Mucosa of stomach (tissue), 1 donor: Measurements from ENCODE around the gene LAMB1.
"Not testable (repeated sequence)": the region's sequence is repeated elsewhere in the genome, so short reads cannot be mapped to it uniquely, and the experiment has no call there.

ENCODE experiments used
- H3K27me3 ChIP-seq: one replicate; pipeline ENCODE4 v1.7.0; 2013; ENCODE audit warnings: mild to moderate bottlenecking, low read length; ENCODE audit not compliant: control insufficient read depth, insufficient read depth
- H3K36me3 ChIP-seq: one replicate; pipeline ENCODE4 v1.7.0; 2013; ENCODE audit warnings: low read length; ENCODE audit not compliant: control insufficient read depth, insufficient read depth
- H3K4me1 ChIP-seq: one replicate; pipeline ENCODE4 v1.7.0; 2013; ENCODE audit warnings: mild to moderate bottlenecking, low read length; ENCODE audit not compliant: control insufficient read depth, insufficient read depth
- H3K4me3 ChIP-seq: one replicate; pipeline ENCODE4 v1.7.0; 2013; ENCODE audit warnings: low read length
- H3K9ac ChIP-seq: one replicate; pipeline ENCODE4 v1.7.0; 2013; ENCODE audit warnings: mild to moderate bottlenecking, low read length, moderate library complexity
- H3K9me3 ChIP-seq: one replicate; pipeline ENCODE4 v1.7.0; 2013; ENCODE audit warnings: mild to moderate bottlenecking, low read length, moderate library complexity; ENCODE audit not compliant: control insufficient read depth
- donor health status: Pancreatic carcinoma.

Gene LAMB1

DNA sequence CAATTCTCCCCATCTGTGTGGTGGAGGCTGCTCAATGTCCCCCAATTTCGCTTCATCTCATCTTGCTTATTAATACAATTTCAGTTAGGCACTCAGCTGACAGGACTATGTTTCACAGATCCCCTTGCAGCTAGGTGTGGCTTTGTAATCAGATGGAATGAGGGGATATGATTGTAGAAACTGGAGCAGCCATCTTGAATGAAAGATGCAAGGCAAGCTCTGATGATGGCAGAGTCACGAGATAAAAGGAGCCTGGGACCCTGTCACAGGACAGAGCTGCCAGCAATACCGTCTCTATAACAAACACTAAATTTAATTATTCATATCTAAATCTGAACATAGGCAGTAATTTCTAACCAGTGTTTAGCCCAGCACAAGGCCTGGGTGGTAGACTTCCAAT is 113.0 kb downstream of the LAMB1 start:
- H3K4me1 ChIP-seq: peaks cover 11% of the 10 kb centered on the region
- H3K36me3 ChIP-seq: no peaks in the 10 kb centered on the region
- H3K9me3 ChIP-seq: no peaks in the 10 kb centered on the region
- no peak overlapping the region for H3K9ac ChIP-seq
- H3K27me3 ChIP-seq: no peaks in the 10 kb centered on the region
- H3K4me3 ChIP-seq: peak overlapping the region; percentile 71

DNA sequence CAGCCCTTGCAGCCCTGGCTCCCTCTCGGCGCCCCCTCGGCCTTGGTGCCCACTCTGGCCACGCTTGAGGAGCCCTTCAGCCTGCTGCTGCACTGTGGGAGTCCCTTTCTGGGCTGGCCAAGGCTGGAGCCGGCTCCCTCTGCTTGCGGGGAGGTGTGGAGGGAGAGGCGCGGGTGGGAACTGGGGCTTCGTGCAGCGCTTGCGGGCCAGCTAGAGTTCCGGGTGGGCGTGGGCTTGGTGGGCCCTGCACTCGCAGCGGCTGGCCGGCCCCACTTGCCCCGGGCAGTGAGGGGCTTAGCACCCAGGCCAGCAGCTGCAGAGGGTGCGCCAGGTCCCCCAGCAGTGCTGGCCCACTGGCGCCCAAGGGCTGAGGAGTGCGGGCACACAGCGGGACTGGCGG is 115.1 kb downstream of the LAMB1 start:
- not testable (repeated sequence) for H3K9ac ChIP-seq, H3K4me1 ChIP-seq, H3K4me3 ChIP-seq, H3K36me3 ChIP-seq, H3K9me3 ChIP-seq, H3K27me3 ChIP-seq

DNA sequence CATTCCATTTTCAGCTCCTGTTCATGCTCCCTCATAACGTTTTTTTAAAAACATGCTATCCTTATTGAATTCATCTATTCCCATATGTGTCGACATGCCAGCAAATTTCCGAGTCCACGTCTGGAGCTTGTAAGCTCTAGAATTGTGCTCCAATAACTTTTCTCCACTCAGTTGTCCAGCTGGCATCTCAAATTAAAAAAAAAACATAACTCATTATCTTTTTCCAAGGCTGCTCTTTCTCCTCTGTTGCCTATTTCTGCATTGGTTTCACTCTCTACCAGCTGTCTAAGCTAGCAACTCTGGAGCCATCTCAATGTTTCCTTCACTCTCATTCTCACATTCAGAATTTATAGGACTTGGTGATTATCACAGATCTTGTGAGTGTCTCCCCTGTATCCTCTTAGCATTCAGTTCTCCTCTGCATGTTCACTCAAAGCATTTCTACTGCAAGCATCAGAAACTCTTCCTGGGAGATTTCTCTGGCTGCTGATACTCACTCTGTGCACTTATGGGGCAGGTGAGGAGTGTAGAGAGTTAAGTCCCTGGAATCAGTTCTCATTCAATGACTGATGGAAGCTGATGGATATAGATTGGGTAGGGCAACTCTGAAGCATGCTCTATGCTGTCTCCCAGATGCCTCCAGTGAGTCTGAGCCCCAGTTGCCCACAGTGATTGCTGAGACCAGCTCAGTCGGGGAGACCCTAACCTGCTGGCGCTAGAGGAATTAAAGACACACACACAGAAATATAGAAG is 118.7 kb downstream of the LAMB1 start:
- no peaks in the 10 kb centered on the region for H3K9me3 ChIP-seq
- H3K4me1 ChIP-seq: no peaks in the 10 kb centered on the region
- H3K9ac ChIP-seq: no peak overlapping the region

DNA sequence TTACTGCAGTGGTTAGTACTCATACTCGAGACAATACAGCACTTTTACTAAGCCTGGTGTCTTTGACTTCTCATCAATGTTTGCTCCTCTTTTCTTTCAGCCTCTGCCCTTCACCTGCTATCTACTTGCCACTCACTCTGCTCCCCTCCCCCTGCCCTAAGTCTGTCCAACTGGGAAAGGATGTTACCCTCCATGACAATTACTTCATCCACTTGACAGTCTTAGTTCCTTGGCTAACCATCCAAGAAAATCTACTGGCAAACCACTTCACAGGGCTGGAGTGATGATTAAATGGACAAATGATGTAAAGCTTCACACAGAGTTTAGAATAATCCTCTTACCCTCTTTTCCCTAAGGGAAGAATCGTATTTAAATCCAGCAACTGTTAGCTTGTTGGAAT is 120.2 kb downstream of the LAMB1 start:
- no peaks in the 10 kb centered on the region for H3K4me1 ChIP-seq

More for the DNA sequence above, 118.7 kb downstream of the LAMB1 start:
- Histone ChIP-seq H3K36me3 (no peaks in the 10 kb centered on the region), H3K4me3 (no peak overlapping the region), H3K27me3 (no peaks in the 10 kb centered on the region)

DNA sequence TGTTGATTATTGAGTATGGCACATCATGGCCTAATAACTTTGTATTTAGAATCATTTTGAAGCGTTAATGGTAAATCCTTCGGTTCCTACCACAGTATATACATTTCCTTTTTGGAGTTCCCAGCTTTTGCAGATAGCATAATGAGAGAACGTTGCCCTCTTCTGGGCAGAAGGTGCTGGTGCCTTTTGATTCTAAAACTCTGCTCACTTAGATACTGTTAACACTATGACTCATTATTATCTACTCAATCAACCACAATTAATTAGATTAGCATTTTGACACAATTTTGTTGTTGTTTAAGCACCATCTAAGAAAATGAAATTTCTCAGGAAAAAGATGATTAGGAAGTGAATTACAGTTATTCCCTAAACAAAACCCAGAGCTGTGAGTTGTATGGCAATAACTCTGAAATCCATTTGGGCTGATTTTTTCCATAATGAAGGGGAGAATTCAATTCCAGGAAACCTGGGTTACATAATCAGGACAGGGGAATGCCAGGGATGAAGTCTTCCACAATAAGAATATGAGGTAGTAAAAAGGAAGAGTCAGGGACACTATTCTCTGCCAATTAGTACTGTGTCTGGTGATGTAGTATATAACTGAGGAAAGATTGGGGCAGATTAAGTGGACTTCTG is 123.4 kb downstream of the LAMB1 start:
- no peaks in the 10 kb centered on the region for H3K36me3 ChIP-seq
- no peaks in the 10 kb centered on the region for H3K9me3 ChIP-seq
- H3K4me3 ChIP-seq: no peak overlapping the region
- H3K27me3 ChIP-seq: no peaks in the 10 kb centered on the region
- H3K9ac ChIP-seq: no peak overlapping the region
- no peaks in the 10 kb centered on the region for H3K4me1 ChIP-seq

More for the DNA sequence above, 120.2 kb downstream of the LAMB1 start:
- no peaks in the 10 kb centered on the region for H3K27me3 ChIP-seq
- H3K4me3 ChIP-seq: no peak overlapping the region
- H3K9ac ChIP-seq: no peak overlapping the region
- no peaks in the 10 kb centered on the region for H3K9me3 ChIP-seq
- no peaks in the 10 kb centered on the region for H3K36me3 ChIP-seq

DNA sequence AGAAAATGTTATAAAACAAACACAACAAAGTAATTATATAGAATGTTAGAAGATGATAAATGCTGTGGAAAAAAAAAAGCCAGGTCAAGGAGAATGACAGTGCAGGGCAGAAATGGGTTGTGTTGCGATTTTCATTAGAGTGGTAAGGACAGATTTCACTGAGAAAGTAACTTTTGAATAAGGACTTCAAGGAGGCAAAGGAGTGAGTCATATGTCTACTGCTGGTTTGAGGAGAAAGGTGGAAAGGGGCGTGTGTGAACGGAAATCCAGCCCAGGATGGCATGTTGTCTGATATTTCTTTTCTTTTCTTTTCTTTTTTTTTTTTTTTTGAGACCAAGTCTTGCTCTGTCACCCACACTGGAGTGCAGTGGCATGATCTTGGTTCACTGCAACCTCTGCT is 124.3 kb downstream of the LAMB1 start:
- Histone ChIP-seq H3K9ac (no peak overlapping the region), H3K27me3 (no peaks in the 10 kb centered on the region), H3K4me1 (no peaks in the 10 kb centered on the region), H3K36me3 (no peaks in the 10 kb centered on the region), H3K4me3 (no peak overlapping the region), H3K9me3 (no peaks in the 10 kb centered on the region)

DNA sequence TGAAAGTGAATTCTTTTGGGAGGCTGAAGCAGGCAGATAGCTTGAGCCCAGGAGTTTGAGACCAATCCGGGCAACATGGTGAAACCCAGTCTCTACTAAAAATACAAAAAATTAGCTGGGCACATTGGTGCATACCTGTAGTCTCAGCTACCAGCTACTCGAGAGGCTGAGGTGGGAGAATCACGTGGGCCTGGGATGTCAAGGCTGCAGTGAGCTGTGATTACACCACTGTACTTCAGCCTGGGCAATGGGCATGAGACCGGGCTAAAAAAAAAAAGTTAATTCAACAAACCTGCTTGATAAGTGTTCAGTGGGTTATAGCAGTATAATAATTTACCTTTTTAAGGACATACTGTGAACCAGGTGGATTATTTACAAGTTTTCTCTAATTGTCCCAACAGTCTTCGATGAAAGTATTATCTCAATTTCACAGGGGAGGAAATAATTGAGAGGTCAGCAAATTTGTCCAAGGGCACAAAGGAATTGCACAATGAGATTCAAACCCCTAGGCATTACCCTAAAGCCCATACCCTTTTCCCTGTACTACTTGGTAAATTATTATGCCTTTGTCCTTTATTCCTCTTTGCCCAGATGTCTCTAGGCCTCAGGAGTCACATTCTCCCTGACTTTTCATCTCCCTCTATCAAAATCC is 125.1 kb downstream of the LAMB1 start:
- Histone ChIP-seq H3K9me3 (no peaks in the 10 kb centered on the region), H3K9ac (no peak overlapping the region), H3K4me3 (no peak overlapping the region), H3K27me3 (no peaks in the 10 kb centered on the region), H3K36me3 (no peaks in the 10 kb centered on the region), H3K4me1 (no peaks in the 10 kb centered on the region)

DNA sequence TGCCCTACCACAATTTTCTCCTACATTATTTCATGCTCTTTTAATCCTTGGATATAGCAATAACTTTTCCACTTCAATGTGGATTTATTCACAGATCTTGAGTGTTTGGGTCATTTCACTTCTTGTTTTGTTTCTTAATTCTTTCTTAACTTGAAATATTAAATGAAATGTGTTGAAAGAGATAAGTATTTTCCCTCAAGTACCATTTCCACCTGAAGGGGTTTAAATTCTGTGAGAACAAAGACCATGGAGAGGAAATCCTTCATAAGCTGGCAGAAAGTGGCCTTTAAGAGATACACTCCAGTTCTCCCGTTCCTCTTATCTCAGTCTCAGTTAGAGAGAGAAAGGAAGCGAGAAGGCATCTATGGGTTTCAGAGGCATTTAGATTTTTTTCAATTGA is 126.0 kb downstream of the LAMB1 start:
- no peaks in the 10 kb centered on the region for H3K36me3 ChIP-seq
- no peak overlapping the region for H3K9ac ChIP-seq
- no peaks in the 10 kb centered on the region for H3K27me3 ChIP-seq
- H3K9me3 ChIP-seq: no peaks in the 10 kb centered on the region
- H3K4me1 ChIP-seq: no peaks in the 10 kb centered on the region
- no peak overlapping the region for H3K4me3 ChIP-seq

DNA sequence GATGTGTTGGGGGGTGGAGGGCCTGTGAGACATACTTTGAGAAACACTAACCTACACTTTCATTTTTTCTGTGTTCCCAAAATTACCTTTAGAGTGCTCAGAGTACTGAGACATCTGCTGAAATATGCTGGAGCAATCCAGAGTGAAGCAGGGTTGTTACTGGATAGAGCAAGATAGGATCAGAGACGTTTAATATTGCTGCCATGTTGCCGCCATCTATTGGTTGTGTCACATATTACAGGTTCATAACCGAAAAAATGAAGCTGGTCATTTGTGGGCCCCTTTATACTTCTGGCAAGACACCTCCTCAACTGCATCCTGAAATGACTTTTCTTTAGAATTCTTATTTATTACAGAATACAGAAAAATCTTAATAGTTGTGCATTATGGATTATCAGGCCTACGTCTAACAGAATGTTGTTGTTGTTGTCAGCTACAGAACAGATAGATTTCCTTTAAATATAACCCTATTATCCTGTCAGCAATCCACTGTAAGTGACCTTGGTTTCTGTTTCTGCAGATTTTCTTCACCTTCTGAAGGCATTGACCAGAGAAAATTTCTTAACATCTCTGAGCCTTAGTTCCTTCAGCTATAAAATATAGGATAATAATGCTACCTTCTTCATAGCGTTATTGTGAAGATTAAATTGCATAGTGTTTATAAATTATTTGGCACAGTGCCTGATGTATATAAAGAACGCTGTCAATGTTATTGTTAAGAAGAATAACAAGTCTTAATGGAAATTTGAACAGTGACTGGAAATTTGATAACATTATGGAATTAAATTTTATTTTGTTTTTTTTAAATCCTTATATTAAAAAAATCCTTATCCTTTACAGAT is 128.1 kb downstream of the LAMB1 start:
- no peak overlapping the region for H3K9ac ChIP-seq

DNA sequence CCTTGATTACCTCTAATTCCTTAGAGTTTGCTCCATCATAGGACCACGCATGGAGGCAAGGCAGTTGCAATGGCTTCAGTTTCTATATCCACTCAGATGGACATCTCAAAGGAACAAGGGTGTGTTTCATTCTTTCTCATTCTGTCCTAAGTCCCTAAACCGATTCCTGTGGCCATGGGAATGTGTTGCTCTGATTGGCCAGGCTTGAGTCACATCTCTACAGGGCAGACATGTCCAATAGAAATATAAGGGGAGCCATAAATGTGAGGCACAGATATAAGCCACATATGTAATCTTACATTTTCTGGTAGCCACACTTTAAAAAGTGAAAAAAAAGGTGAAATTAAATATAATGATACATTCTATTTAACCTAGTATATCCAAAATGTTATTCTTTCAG is 128.8 kb downstream of the LAMB1 start:
- H3K27me3 ChIP-seq: no peaks in the 10 kb centered on the region
- H3K9ac ChIP-seq: no peak overlapping the region
- no peaks in the 10 kb centered on the region for H3K4me1 ChIP-seq
- H3K9me3 ChIP-seq: no peaks in the 10 kb centered on the region
- H3K36me3 ChIP-seq: no peaks in the 10 kb centered on the region
- no peak overlapping the region for H3K4me3 ChIP-seq

More for the DNA sequence above, 128.1 kb downstream of the LAMB1 start:
- Histone ChIP-seq H3K9me3 (no peaks in the 10 kb centered on the region), H3K4me3 (no peak overlapping the region), H3K36me3 (no peaks in the 10 kb centered on the region), H3K4me1 (no peaks in the 10 kb centered on the region), H3K27me3 (no peaks in the 10 kb centered on the region)
